Measurements from ENCODE around the gene PIGK.

- TF ChIP-seq CTCF (conservative IDR thresholded peaks at IDR 0.05; ENCODE audit: low read depth, low read length) (no peak), RAD21 (IDR thresholded peaks at IDR 0.05; ENCODE audit: low read length) (no peak), POLR2A (IDR thresholded peaks at IDR 0.05; ENCODE audit: low read depth, low read length) (no peak), CHD1 (IDR thresholded peaks at IDR 0.05; ENCODE audit: low read depth, low read length) (no peak), ELK1 (IDR thresholded peaks at IDR 0.05; ENCODE audit: borderline replicate concordance, low read depth, low read length) (no peak), RFX5 (IDR thresholded peaks at IDR 0.05; ENCODE audit: low read depth, low read length) (no peak)
These were observed 171.7 kb downstream of the PIGK start for GRCh38 chr1:77047575-77047974.

All from IMR-90 (cell line).